Measurements from ENCODE around the gene GABRR3.

Gene GABRR3

GRCh38 chr3:98035208-98035607, at the start of gene GABRR3:
Gene GABRR3 (minus strand): TSS chr3:98035315. CDS start chr3:98034987, 328 bp downstream.
- DNase-seq, result no peak

GRCh38 chr3:98073486-98073885, 38.4 kb upstream of the GABRR3 start:
- DNase-seq, result no peak

- no peak for DNase-seq
Measured at GRCh38 chr3:98070840-98071239, 35.7 kb upstream of the GABRR3 start.

- DNase-seq, result no peak
Measured at GRCh38 chr3:98068824-98069223, 33.7 kb upstream of the GABRR3 start.

GRCh38 chr3:98058244-98058960, 23.3 kb upstream of the GABRR3 start:
- DNase-seq, result no peak

- DNase-seq, result no peak
Measured at GRCh38 chr3:98057631-98058030, 22.5 kb upstream of the GABRR3 start.

GRCh38 chr3:98056035-98056434, 20.9 kb upstream of the GABRR3 start:
- DNase-seq, result no peak

GRCh38 chr3:98049271-98049670, 14.2 kb upstream of the GABRR3 start:
- DNase-seq, result no peak

GRCh38 chr3:98048586-98048985, 13.5 kb upstream of the GABRR3 start:
- DNase-seq, result no peak

- DNase-seq, result no peak
Measured at GRCh38 chr3:98041350-98041749, 6.2 kb upstream of the GABRR3 start.

GRCh38 chr3:98039322-98040024, 4.4 kb upstream of the GABRR3 start:
- peak; percentile 57 for DNase-seq

GRCh38 chr3:98038876-98039275, 3.8 kb upstream of the GABRR3 start:
- DNase-seq, result no peak

- no peak for DNase-seq
Measured at GRCh38 chr3:98038286-98038685, 3.2 kb upstream of the GABRR3 start.

- no peak for DNase-seq
Measured at GRCh38 chr3:98034486-98034885, 629 bp downstream of the GABRR3 start.

- no peak for DNase-seq
Measured at GRCh38 chr3:98034036-98034435, 1.1 kb downstream of the GABRR3 start.

- DNase-seq, result no peak
Measured at GRCh38 chr3:98032904-98033303, 2.2 kb downstream of the GABRR3 start.

GRCh38 chr3:98032265-98032664, 2.9 kb downstream of the GABRR3 start:
- no peak for DNase-seq

GRCh38 chr3:98029083-98029482, 6.0 kb downstream of the GABRR3 start:
- DNase-seq, result no peak

- no peak for DNase-seq
Measured at GRCh38 chr3:98027085-98027446, 8.0 kb downstream of the GABRR3 start.

GRCh38 chr3:98026425-98027084, 8.6 kb downstream of the GABRR3 start:
- no peak for DNase-seq

- no peak for DNase-seq
Measured at GRCh38 chr3:98025392-98025945, 9.6 kb downstream of the GABRR3 start.

- DNase-seq, result peak; percentile 93
Measured at GRCh38 chr3:98022978-98023820, 11.9 kb downstream of the GABRR3 start.
